Sigmoid colon (tissue), 7 donors: ENCODE results near the gene TUBD1. TPM values are rescaled to one million over a fixed set of nuclear protein-coding genes. Genes with fewer than 3 reads are reported as not detected.

Source experiments
- DNase-seq: peaks from one replicate; pipeline ENCODE4 v3.0.0-alpha.2; 2019
- H3K27ac ChIP-seq, 4 donors: fragments of 200-600 bp; sonication (generic); one replicate each; pipeline ENCODE4 v1.5.1; 2016 to 2019; ENCODE audit warnings: mild to moderate bottlenecking in 1 of 4
- H3K27me3 ChIP-seq, 3 donors: fragments of 200-600 bp; sonication (generic); one replicate each; pipeline ENCODE4 v1.5.1; 2019; ENCODE audit warnings: mild to moderate bottlenecking in 1 of 3
- H3K36me3 ChIP-seq, 4 donors: fragments of 200-600 bp; sonication (generic); one replicate each; pipeline ENCODE4 v1.5.1; 2016 to 2019
- H3K4me1 ChIP-seq, 4 donors: fragments of 200-600 bp; sonication (generic); one replicate each; pipeline ENCODE4 v1.5.1; 2017 to 2019
- H3K4me3 ChIP-seq, 4 donors: fragments of 200-600 bp; sonication (generic); one replicate each; pipeline ENCODE4 v1.5.1; 2017 to 2019; ENCODE audit warnings: mild to moderate bottlenecking in 2 of 4, moderate library complexity in 1 of 4
- H3K9me3 ChIP-seq, 4 donors: fragments of 200-600 bp in 3 of 4; sonication (generic) in 3 of 4; one replicate each; pipeline versions ENCODE4 v1.5.1 to v1.6.1; 2013 to 2019
- CTCF ChIP-seq, 4 experiments: fragments of 450-650 bp in 3 of 4; fragments of 200-600 bp in 1 of 4; IDR thresholded peaks; one replicate each; pipeline ENCODE4 v1.5.1; 2016 to 2019; ENCODE audit warnings: antibody characterized with exemption in 4 of 4, mild to moderate bottlenecking in 3 of 4, moderate library complexity in 2 of 4
- EP300 ChIP-seq, 4 donors: sonication (generic); formaldehyde crosslinking; IDR thresholded peaks; one replicate each; pipeline ENCODE4 v1.6.1; 2017; ENCODE audit warnings: antibody characterized with exemption in 4 of 4
- POLR2A ChIP-seq, 2 donors: fragments of 450-650 bp; IDR thresholded peaks; one replicate each; pipeline ENCODE4 v1.6.1; 2016; ENCODE audit warnings: antibody characterized with exemption in 2 of 2, mild to moderate bottlenecking in 2 of 2, moderate library complexity in 2 of 2
- POLR2AphosphoS5 ChIP-seq, 4 donors: sonication (generic); formaldehyde crosslinking; IDR thresholded peaks; one replicate each; pipeline ENCODE4 v1.6.1; 2017; ENCODE audit warnings: antibody characterized with exemption in 4 of 4
- WGBS, 2 donors: extraction: QIAGEN DNeasy Blood & Tissue Kit; methylation state at CpG; one replicate each; pipeline ENCODE4 v1.1.7; 2013; 5-methylcytosine and 5-hydroxymethylcytosine counted together
- intact Hi-C: fragments of 100-400 bp; cut with DNase I; formaldehyde crosslinking; loops from one replicate; pipeline ENCODE4 v1.15.1; 2023
- polyA plus RNA-seq, 3 donors: library from polyadenylated mRNA; stranded (reverse); fragments of 200-250 nt; gene quantifications; one replicate each; pipeline ENCODE4 v1.2.3, GENCODE V29; 2013
- total RNA-seq, 4 donors: library from RNA; depleted of rRNA; stranded (reverse); fragments of >200 nt; gene quantifications; one replicate each; pipeline ENCODE4 v1.1.0, GENCODE V29; 2016
- donor health status: healthy with polysubstance abuse.
- donor health status: Bipolar disorder and iron deficiency.
- donor health status: healthy.

Gene TUBD1
- total and polyA plus RNA-seq, 7 donors, result 3.9 to 23.2 (median 13.8) TPM

- WGBS, 2 donors, result 90 to 92% methylated on average over 5 of the region's 5 CpGs
- no peak for DNase-seq
- TF ChIP-seq POLR2AphosphoS5 (IDR thresholded peaks at IDR 0.05) (no peak), POLR2A (IDR thresholded peaks at IDR 0.05) (no peak), EP300 (IDR thresholded peaks at IDR 0.05) (no peak), CTCF (IDR thresholded peaks at IDR 0.05) (no peak)
- no peaks in the 10 kb centered on the region for H3K36me3 ChIP-seq
- peaks cover 0 to 25% (median 17%) of the 10 kb centered on the region in 4 donors for H3K4me1 ChIP-seq
- H3K4me3 ChIP-seq, result no peak overlapping the region
- H3K9me3 ChIP-seq, result no peaks in the 10 kb centered on the region
- no peaks in the 10 kb centered on the region for H3K27me3 ChIP-seq
- intact Hi-C loops, result no loop called here
- H3K27ac ChIP-seq, result peak overlapping the region in 1 of 4 donors; percentile 43
Measured at GRCh38 chr17:59899099-59899498, 6.4 kb upstream of the TUBD1 start.

GRCh38 chr17:59897090-59897489 is 4.3 kb upstream of the TUBD1 start:
- Histone ChIP-seq H3K36me3 (no peaks in the 10 kb centered on the region), H3K27me3 (no peaks in the 10 kb centered on the region), H3K27ac (no peak overlapping the region), H3K4me1 (peaks cover 0 to 30% (median 22%) of the 10 kb centered on the region in 4 donors), H3K4me3 (no peak overlapping the region), H3K9me3 (no peaks in the 10 kb centered on the region)
- no peak for DNase-seq
- 73 to 87% methylated on average over 4 of the region's 4 CpGs for WGBS, 2 donors
- intact Hi-C loops, result no loop called here
- TF ChIP-seq EP300 (IDR thresholded peaks at IDR 0.05) (no peak), CTCF (IDR thresholded peaks at IDR 0.05) (no peak)

- Histone ChIP-seq H3K27me3 (no peaks in the 10 kb centered on the region), H3K9me3 (no peaks in the 10 kb centered on the region), H3K36me3 (no peaks in the 10 kb centered on the region), H3K4me1 (peaks cover 0 to 39% (median 34%) of the 10 kb centered on the region in 4 donors), H3K4me3 (peak overlapping the region; percentile 76 to 98 (median 94)), H3K27ac (peak overlapping the region; percentile 89 to 97 (median 90))
- 1% methylated on average over 11 of the region's 11 CpGs for WGBS, 2 donors
- TF ChIP-seq CTCF (IDR thresholded peaks at IDR 0.05) (no peak), POLR2AphosphoS5 (IDR thresholded peaks at IDR 0.05) (no peak)
- intact Hi-C loops, result no loop called here
- DNase-seq, result no peak
Measured at GRCh38 chr17:59893676-59894100, 945 bp upstream of the TUBD1 start.

- intact Hi-C loops, result no loop called here
- Histone ChIP-seq H3K9me3 (no peaks in the 10 kb centered on the region), H3K27ac (peak overlapping the region; percentile 89 to 97 (median 90)), H3K4me3 (peak overlapping the region; percentile 76 to 98 (median 94)), H3K4me1 (peaks cover 0 to 39% (median 31%) of the 10 kb centered on the region in 4 donors), H3K36me3 (peaks cover 0 to 10% (median 0%) of the 10 kb centered on the region in 4 donors), H3K27me3 (no peaks in the 10 kb centered on the region)
- no peak for DNase-seq
- WGBS, 2 donors, result 1 to 8% methylated on average over 25 of the region's 25 CpGs
- TF ChIP-seq EP300 (IDR thresholded peaks at IDR 0.05) (no peak), POLR2A (IDR thresholded peaks at IDR 0.05) (no peak), CTCF (IDR thresholded peaks at IDR 0.05) (no peak), POLR2AphosphoS5 (IDR thresholded peaks at IDR 0.05) (no peak)
Measured at GRCh38 chr17:59892251-59892923, 356 bp downstream of the TUBD1 start.

- intact Hi-C loops, result no loop called here
- peaks cover 0 to 25% (median 4%) of the 10 kb centered on the region in 4 donors for H3K36me3 ChIP-seq
- H3K27ac ChIP-seq, result no peak overlapping the region
- H3K4me3 ChIP-seq, result no peak overlapping the region
- no peak for TF ChIP-seq POLR2AphosphoS5 (IDR thresholded peaks at IDR 0.05)
- TF ChIP-seq EP300 (IDR thresholded peaks at IDR 0.05), result no peak
- TF ChIP-seq CTCF (IDR thresholded peaks at IDR 0.05), result no peak
- TF ChIP-seq POLR2A (IDR thresholded peaks at IDR 0.05), result no peak
- peaks cover 0 to 34% (median 25%) of the 10 kb centered on the region in 4 donors for H3K4me1 ChIP-seq
- no peaks in the 10 kb centered on the region for H3K9me3 ChIP-seq
- no peaks in the 10 kb centered on the region for H3K27me3 ChIP-seq
- no peak for DNase-seq
- 92 to 97% methylated on average over 2 of the region's 2 CpGs for WGBS, 2 donors
Measured at GRCh38 chr17:59890720-59891119, 2.0 kb downstream of the TUBD1 start.
